PFSK-1 (cell line): ENCODE data around the gene PRKN.

Source experiments
- FOXP2 ChIP-seq: optimal IDR thresholded peaks from 2 replicates; pipeline ENCODE3; 2011; ENCODE audit warnings: borderline replicate concordance, control low read depth, inconsistent platforms; ENCODE audit not compliant: insufficient read depth; ENCODE audit errors: extremely low read length, extremely low read depth
- POLR2AphosphoS5 ChIP-seq: IDR thresholded peaks from 2 replicates; pipeline ENCODE4 v1.6.1; 2012; ENCODE audit warnings: low read depth, mild to moderate bottlenecking, control low read depth, low read length, moderate library complexity
- SIN3A ChIP-seq: IDR thresholded peaks from 2 replicates; pipeline ENCODE4 v1.6.1; 2012; ENCODE audit warnings: mild to moderate bottlenecking, low read length, moderate library complexity, borderline replicate concordance; ENCODE audit not compliant: insufficient read depth
- TAF1 ChIP-seq: IDR thresholded peaks from 2 replicates; pipeline ENCODE4 v1.6.1; 2012; ENCODE audit warnings: low read length, control low read depth, borderline replicate concordance; ENCODE audit not compliant: insufficient read depth
- TF ChIP-seq, protein P1 (sequence below), 2 experiments: IDR thresholded peaks; 2 replicates each; pipeline versions ENCODE4 v1.6.1 to v1.8.0; 2011 to 2012; ENCODE audit warnings: low read depth in 2 of 2, low read length in 2 of 2, control low read depth in 1 of 2, inconsistent platforms in 1 of 2, mild to moderate bottlenecking in 1 of 2, moderate library complexity in 1 of 2; ENCODE audit not compliant: insufficient read depth in 1 of 2

Gene PRKN

DNA sequence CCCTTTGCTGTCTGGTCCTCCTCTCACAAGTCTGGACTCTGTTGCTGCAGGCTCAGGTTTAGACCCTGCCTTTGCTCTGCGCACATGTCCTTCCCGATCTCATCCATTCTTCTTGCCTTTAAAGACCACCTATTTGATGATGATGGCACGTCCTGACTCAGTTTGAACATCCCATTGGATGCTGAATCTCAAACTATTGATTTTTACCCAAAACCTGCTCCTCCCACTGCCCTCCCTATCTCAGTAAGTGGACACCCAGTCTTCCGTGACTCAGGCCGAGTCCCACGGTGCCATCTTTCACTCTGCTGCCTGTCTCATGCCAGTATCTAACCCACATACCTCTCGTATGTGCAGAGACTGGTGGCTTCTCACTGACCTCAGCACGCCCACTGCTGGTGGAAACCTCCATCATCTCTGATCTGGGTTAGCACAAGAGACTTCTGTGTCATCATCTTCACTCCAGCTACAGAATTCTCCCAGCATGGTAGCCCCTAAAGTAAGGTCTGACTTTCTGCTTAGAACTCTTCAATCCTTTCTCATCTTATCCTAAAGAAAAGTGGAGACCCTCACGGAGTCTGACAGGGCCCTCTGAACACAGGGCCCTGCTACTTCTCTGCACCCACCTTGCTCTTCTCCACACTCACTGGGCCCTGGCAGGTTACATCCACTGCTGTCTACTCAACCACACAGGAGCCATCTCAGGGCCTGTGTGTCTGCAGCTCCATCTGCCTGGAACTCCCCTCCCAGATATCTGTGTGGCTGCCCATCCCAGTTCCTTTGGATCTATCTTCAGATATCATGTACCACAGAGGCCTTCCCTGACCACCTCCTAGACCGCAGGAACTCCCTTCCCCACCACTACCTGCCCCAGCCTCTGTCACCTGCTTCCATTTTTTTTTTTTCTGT, 1066.6 kb downstream of the PRKN start:
- no peak for TF ChIP-seq TAF1
- TF ChIP-seq, protein P1, sequence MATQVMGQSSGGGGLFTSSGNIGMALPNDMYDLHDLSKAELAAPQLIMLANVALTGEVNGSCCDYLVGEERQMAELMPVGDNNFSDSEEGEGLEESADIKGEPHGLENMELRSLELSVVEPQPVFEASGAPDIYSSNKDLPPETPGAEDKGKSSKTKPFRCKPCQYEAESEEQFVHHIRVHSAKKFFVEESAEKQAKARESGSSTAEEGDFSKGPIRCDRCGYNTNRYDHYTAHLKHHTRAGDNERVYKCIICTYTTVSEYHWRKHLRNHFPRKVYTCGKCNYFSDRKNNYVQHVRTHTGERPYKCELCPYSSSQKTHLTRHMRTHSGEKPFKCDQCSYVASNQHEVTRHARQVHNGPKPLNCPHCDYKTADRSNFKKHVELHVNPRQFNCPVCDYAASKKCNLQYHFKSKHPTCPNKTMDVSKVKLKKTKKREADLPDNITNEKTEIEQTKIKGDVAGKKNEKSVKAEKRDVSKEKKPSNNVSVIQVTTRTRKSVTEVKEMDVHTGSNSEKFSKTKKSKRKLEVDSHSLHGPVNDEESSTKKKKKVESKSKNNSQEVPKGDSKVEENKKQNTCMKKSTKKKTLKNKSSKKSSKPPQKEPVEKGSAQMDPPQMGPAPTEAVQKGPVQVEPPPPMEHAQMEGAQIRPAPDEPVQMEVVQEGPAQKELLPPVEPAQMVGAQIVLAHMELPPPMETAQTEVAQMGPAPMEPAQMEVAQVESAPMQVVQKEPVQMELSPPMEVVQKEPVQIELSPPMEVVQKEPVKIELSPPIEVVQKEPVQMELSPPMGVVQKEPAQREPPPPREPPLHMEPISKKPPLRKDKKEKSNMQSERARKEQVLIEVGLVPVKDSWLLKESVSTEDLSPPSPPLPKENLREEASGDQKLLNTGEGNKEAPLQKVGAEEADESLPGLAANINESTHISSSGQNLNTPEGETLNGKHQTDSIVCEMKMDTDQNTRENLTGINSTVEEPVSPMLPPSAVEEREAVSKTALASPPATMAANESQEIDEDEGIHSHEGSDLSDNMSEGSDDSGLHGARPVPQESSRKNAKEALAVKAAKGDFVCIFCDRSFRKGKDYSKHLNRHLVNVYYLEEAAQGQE (IDR thresholded peaks at IDR 0.05; ENCODE audit: insufficient read depth in 1 of 2, low read depth in 2 of 2, low read length in 2 of 2): no peak

DNA sequence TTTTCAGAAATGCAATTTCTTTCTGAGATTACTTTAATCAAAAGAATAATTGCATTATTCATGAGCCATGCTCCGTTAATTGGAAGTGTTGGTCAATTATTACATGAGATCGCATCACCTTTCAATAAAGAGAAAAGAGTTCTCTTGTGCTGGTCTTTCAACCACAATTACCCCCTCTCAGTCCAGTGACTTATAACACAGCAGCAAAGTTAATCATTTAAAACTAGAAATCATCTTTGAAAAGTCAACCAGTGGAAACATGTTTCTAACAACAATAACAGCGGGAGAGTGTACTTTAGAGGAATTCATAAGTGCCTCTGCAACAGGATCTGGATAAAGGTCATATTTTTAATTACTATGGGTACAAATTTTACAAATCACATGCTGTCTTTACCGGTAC, 1069.4 kb downstream of the PRKN start:
- TF ChIP-seq TAF1 (no peak), FOXP2 (no peak), SIN3A (no peak), POLR2AphosphoS5 (no peak)
- TF ChIP-seq, protein P1 (IDR thresholded peaks at IDR 0.05; ENCODE audit: insufficient read depth in 1 of 2, low read depth in 2 of 2, low read length in 2 of 2): no peak

DNA sequence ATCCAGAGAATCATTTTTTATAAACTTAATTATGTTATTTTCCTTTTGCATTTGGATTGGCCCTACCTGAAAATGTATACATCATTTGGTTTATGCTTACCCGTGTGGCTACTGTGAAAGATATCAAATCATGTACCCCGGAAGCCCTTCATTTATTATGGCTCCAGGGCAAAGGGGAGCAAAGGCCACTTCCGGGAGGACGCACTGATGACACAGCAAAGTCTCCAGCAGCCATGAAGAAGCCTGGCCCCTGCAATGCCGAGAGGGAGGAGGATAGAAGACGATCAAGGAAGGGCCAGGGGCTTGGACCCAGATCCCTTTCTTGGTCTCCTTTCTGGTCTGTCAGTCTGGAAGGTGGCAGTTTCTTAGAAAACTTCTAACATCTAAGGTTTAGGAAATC, 1073.4 kb downstream of the PRKN start:
- TF ChIP-seq FOXP2: no peak
- TF ChIP-seq, protein P1 (IDR thresholded peaks at IDR 0.05; ENCODE audit: insufficient read depth in 1 of 2, low read depth in 2 of 2, low read length in 2 of 2): no peak
- no peak for TF ChIP-seq SIN3A
- no peak for TF ChIP-seq POLR2AphosphoS5
- no peak for TF ChIP-seq TAF1

DNA sequence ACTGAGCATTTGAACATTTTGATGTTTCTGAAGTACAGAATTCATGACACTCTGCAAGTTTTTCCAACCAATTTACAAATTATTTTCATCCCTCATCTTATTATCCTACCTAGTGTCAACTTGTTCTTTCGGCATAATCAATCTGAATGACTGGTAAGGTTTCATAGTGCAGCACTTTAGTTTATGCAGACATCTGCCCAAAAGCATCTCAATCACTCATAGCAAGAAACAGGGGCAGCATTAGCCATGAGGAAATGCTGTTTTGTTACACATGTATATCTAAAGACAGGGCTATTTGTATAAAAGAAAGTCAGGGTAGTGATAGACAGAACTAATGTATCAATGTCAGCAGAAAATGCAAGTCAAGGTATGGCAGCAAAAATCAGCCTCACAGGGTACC, 1075.6 kb downstream of the PRKN start:
- no peak for TF ChIP-seq FOXP2
- no peak for TF ChIP-seq TAF1
- TF ChIP-seq, protein P1 (IDR thresholded peaks at IDR 0.05; ENCODE audit: insufficient read depth in 1 of 2, low read depth in 2 of 2, low read length in 2 of 2): no peak
- no peak for TF ChIP-seq POLR2AphosphoS5
- TF ChIP-seq SIN3A: no peak

DNA sequence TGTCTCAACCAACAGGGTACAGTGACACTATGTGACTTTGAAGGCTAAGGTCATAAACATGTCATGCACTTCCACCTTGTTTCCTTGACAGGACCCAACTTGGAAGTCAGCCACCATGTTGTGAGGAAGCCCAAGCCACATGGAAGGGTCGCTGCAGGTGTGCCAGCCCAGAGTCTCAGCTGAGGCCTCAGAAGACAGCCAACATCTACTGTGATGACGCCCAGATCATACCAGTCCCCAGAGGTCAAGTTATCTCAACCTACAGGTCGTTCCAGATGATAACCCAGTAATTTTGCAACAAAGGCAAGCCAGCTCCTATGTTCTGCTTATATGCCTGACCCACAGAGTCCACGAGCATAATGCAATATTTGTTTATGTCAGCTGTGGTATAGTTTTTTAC, 1077.7 kb downstream of the PRKN start:
- no peak for TF ChIP-seq FOXP2
- TF ChIP-seq, protein P1 (IDR thresholded peaks at IDR 0.05; ENCODE audit: insufficient read depth in 1 of 2, low read depth in 2 of 2, low read length in 2 of 2): no peak
- TF ChIP-seq TAF1: no peak
- TF ChIP-seq SIN3A: no peak
- no peak for TF ChIP-seq POLR2AphosphoS5
